ENCODE measurements around the gene ZBTB4.

DNA sequence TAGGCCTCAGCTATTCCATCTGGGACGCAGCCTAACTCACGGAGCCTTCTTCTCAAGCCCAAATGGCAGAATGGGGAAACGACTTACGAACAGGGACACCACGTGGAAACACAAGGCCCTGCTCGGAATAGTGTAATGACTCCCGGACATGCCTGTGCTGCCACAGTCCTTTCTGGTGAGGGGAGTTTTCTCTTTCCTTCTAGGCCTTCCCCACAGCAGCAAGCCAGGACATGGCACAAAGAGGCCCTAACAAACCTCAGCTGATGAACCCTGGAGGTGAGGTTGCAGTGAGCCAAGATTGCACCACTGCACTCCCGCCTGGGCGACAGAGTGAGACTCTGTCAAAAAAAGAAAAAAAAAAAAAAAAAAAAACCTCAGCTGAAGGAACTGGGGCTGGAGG is 15.3 kb downstream of the ZBTB4 start:
- TF ChIP-seq, protein P1, sequence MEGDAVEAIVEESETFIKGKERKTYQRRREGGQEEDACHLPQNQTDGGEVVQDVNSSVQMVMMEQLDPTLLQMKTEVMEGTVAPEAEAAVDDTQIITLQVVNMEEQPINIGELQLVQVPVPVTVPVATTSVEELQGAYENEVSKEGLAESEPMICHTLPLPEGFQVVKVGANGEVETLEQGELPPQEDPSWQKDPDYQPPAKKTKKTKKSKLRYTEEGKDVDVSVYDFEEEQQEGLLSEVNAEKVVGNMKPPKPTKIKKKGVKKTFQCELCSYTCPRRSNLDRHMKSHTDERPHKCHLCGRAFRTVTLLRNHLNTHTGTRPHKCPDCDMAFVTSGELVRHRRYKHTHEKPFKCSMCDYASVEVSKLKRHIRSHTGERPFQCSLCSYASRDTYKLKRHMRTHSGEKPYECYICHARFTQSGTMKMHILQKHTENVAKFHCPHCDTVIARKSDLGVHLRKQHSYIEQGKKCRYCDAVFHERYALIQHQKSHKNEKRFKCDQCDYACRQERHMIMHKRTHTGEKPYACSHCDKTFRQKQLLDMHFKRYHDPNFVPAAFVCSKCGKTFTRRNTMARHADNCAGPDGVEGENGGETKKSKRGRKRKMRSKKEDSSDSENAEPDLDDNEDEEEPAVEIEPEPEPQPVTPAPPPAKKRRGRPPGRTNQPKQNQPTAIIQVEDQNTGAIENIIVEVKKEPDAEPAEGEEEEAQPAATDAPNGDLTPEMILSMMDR (IDR thresholded peaks at IDR 0.05) = no peak
- TF ChIP-seq POLR2A (IDR thresholded peaks at IDR 0.05) = no peak
